HG03060 (cell line): ENCODE data around the gene SPARCL1.
A peak's percentile ranks its signal among the peaks of the same experiment; 100 is the strongest.
"Not testable (repeated sequence)": the region's sequence is repeated elsewhere in the genome, so short reads cannot be mapped to it uniquely, and the experiment has no call there.

Experiments used
- ATAC-seq: cut with Tn5 transposase; IDR thresholded peaks from one replicate; pipeline ENCODE4 v1.9.1; 2021; ENCODE audit warnings: low read depth, moderate number of reproducible peaks; ENCODE audit not compliant: unreplicated experiment

SPARCL1 gene

DNA sequence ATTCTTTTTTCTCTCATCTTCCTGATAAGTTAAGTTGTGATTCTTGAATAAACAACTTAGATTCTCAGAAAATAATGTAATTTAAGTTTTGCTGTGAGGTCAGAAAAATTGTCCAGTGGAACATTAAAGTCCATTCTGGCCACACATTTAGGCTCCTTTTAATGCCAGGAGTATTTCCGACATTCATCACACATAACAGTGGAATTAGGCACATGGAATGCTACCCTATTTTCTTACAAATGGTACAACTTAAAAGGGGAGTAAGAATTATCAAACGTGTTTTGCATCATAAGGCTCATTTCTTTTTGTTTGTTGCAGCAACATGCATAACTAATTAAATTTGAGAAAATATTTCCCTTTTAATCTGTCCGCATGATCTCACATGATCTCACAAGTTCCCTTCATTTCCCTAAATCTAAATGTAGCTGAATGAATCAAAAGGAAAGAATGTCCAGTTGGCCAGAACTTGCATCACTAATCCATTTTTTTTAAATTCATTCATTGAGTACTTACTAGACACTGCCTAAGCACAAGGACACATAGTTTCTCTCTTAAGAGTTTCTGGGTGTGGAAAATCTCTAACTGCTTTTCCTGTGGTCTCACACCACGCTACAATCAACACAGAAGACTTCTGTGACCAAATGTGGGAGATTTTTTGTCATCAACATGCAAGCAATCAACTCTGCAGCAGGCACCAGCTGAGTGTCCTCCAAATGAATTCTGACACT is 22.0 kb downstream of the SPARCL1 start:
- no peak for ATAC-seq

DNA sequence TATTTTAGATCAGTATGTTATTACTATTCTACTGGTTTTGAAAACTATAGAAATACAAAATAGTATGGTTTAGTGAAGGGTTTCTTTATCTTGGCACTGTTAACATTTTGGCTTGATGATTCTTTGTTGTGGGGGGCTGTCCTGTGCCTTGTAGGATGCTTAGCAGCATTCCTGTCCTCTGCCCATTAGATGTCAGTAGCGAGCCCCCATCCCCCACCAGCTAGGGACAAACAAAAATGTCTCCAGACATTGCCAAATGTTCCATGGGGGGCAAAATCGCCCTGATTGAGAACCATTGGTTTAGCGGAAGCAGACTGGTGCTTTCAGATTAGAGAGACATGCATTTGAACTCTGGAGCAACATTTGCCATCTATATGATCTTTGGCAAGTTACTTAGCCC is 23.3 kb downstream of the SPARCL1 start:
- ATAC-seq: no peak

GRCh38 chr4:87502580-87503238 is 26.5 kb downstream of the SPARCL1 start:
- ATAC-seq: no peak

DNA sequence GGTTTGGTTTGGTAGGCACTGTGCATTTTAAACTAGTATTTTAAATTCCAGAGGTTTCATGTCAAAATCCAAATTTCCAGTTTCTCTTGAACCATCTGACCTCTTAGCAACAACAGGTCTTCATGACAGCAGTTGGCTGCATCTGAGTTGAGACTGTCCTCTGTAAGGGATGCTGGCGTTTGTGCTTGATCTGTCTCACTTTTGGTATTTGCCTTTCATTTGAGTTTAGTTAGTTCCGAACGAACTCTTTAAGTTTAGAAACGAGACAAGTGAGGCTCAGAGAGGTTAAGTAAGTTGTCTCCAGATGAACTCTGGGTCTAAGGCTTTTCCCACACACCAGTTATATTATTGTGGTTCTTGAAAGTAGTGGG is 29.1 kb downstream of the SPARCL1 start:
- peak; percentile 22 for ATAC-seq

- peak; percentile 78 for ATAC-seq
Measured at GRCh38 chr4:87499403-87500091, 29.6 kb downstream of the SPARCL1 start.

- peak; percentile 33 for ATAC-seq
Measured at GRCh38 chr4:87498446-87498900, 30.7 kb downstream of the SPARCL1 start.

- ATAC-seq: no peak
Measured at GRCh38 chr4:87497578-87497977, 31.6 kb downstream of the SPARCL1 start.

GRCh38 chr4:87497159-87497558 is 32.0 kb downstream of the SPARCL1 start:
- ATAC-seq: no peak

GRCh38 chr4:87493115-87493514 is 36.1 kb downstream of the SPARCL1 start:
- ATAC-seq: no peak

DNA sequence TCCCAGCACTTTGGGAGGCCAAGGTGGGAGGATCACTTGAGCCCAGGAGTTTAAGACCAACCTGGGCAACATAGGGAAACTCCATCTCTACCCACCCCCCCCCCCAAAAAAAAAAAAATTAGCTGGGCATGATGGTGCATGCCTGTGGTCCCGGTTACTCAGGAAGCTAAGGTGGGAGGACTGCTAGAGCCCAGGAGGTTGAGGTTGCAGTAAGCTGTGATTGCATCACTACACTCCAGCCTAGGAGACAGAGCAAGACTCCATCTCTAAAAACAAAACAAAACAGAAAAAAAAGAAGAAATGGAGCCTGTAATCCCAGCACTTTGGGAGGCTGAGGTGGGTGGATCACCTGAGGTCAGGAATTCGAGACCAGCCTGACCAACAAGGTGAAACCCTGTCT is 37.3 kb downstream of the SPARCL1 start:
- not testable (repeated sequence) for ATAC-seq

DNA sequence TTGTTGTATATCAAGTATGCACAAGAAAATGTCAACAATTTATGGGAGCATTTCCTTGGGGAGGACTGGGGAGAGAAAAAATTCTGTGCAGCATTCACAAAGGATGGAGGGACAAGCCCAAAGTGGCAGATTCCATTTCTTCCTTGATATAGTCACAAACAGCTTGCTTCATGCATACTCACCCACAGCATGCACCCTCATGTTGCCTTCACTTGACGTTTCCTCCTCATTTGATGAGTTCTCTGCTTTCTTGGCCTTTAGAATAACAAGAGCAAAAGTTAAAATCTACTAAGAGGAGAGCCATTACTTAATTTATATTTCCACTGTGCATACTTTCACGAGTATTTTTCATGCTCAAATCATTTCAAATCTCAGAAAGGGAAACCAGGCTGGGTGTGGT is 37.7 kb downstream of the SPARCL1 start:
- ATAC-seq: no peak

- no peak for ATAC-seq
Measured at GRCh38 chr4:87490664-87491369, 38.4 kb downstream of the SPARCL1 start.

GRCh38 chr4:87489678-87490077 is 39.5 kb downstream of the SPARCL1 start:
- no peak for ATAC-seq

- not testable (repeated sequence) for ATAC-seq
Measured at GRCh38 chr4:87488666-87489065, 40.5 kb downstream of the SPARCL1 start.

GRCh38 chr4:87483247-87483646 is 45.9 kb downstream of the SPARCL1 start:
- ATAC-seq: not testable (repeated sequence)

DNA sequence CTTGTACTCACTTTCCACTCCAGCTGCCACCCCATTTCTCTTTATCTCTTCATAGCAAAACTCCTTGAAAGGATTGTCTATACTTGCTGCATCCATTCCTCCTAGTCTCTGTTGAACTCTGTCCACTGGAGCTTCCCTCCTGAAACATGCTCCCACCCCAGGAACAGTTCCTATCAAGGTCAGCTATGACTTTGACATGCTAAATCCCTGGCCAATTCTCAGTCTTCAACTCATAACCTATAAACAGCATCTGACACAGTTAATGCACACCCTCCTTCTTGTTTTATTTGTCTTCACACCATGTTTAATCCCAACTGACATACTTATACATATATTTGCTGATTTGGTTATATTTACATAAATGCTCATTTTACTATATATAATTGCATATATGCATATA is 47.8 kb downstream of the SPARCL1 start:
- ATAC-seq: no peak

DNA sequence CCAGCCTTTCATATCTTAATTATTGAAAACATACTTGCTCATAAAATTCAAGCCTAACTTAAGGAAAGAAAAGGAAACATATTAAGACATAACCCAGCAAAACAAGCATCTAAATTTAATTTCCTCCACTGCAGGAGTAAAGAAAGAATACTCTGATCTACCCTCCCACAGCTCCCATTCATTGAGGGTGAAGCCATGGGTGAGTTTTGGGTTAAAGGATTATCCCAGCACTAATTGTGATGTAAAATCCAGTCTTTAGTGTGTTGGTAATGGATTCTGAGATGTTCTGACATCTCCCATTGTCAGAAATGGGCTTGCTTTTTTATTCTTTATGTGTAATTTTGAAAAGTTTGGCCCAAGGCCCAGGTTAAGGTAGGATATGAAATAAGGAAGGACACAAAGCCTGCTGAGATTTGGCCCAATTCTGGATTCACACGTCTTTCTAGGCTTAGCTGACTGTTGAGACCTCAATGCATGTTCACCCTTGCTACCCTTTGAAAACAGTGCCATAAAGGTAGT is 50.4 kb downstream of the SPARCL1 start:
- no peak for ATAC-seq

DNA sequence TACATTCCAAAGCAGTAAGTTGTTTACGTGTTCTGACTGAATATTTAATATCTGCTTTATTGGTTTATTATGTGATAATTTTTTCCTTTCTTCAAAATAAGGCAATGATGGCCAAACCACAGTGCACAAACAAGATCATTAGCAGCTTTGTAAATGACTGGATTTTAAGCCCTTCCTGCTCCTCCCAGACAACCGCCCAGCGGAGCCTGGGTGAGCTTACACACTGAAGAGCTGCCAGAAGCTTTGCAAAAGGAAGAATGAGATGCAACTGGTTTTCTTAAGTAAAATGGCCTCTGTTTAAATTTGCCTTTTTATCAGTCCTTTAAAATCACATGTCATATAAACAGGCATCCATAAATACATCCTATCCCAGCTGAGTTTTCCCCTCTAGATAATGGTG is 52.2 kb downstream of the SPARCL1 start:
- no peak for ATAC-seq

DNA sequence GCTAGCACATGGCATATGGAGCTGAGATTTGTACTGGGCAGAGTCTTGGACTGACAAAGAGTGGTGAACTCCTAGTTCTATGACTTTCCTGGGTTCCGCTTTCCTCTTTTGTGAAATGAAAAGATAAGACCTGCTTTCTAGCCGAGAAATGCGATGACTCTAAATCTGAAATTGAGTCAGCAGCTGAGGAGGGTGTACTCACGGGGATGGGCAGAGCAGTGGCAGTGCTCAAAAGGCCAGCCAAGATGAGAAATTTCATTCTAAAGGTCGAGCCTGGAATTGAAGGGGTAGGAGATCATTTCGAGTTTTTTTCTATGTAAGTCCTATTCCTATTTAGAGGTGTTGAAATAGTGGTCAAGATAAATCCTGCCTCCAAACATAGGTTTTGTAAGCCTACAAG is 59.8 kb downstream of the SPARCL1 start:
- ATAC-seq: no peak

DNA sequence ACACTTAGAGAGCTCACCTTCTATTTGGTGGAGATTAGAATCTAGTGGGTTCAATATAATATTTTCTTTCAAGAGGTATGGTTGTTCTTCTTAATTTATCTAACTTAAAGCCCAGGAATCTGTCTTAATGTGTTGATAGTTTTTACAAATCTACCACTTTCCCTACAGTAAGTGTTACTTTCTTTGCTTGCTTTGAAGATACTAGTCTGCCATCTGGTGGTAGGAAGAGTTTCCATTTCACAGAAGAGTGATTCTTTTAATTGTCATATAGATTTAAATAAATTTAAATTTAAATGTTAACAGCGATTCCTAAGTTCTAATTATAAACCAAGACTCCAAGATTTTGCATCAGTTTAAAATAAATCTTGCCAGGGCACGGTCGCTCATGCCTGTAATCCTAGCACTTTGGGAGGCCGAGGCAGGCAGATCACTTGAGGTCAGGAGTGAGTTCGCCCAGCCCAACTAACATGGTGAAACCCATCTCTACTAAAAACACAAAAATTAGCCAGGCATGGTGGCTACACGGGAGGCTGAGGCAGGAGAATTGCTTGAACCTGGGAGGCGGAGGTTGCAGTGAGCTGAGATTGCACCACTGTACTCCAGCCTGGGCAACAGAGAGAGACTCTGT is 63.3 kb downstream of the SPARCL1 start:
- no peak for ATAC-seq
